Suprapubic skin (tissue), 4 donors: ENCODE measurements around the gene MDP1. TPM values are rescaled to one million over a fixed set of nuclear protein-coding genes. Genes with fewer than 3 reads are reported as not detected.

Experiments used
- DNase-seq, 2 donors: peaks; one replicate each; pipeline ENCODE4 v3.0.0-alpha.2; 2019; ENCODE audit warnings: low spot score in 2 of 2
- H3K27ac ChIP-seq: fragments of 200-600 bp; sonication (generic); one replicate; pipeline ENCODE4 v1.5.1; 2019
- H3K27me3 ChIP-seq: fragments of 200-600 bp; sonication (generic); one replicate; pipeline ENCODE4 v1.5.1; 2019
- H3K36me3 ChIP-seq: fragments of 200-600 bp; sonication (generic); one replicate; pipeline ENCODE4 v1.5.1; 2019
- H3K4me1 ChIP-seq: fragments of 200-600 bp; sonication (generic); one replicate; pipeline ENCODE4 v1.5.1; 2019
- H3K4me3 ChIP-seq: fragments of 200-600 bp; sonication (generic); one replicate; pipeline ENCODE4 v1.5.1; 2019; ENCODE audit warnings: mild to moderate bottlenecking
- H3K9me3 ChIP-seq: fragments of 200-600 bp; sonication (generic); one replicate; pipeline ENCODE4 v1.5.1; 2019
- EP300 ChIP-seq: sonication (generic); formaldehyde crosslinking; IDR thresholded peaks from one replicate; pipeline ENCODE4 v1.6.1; 2017; ENCODE audit warnings: antibody characterized with exemption
- POLR2A ChIP-seq, 2 donors: fragments of 450-650 bp; IDR thresholded peaks; one replicate each; pipeline ENCODE4 v1.6.1; 2017; ENCODE audit warnings: antibody characterized with exemption in 2 of 2, mild to moderate bottlenecking in 2 of 2, moderate library complexity in 2 of 2
- POLR2AphosphoS5 ChIP-seq, 3 donors: sonication (generic); formaldehyde crosslinking; IDR thresholded peaks; one replicate each; pipeline ENCODE4 v1.6.1; 2017; ENCODE audit warnings: antibody characterized with exemption in 3 of 3
- WGBS: methylation state at CpG from one replicate; pipeline ENCODE4 v1.1.5; 2018; 5-methylcytosine and 5-hydroxymethylcytosine counted together
- total RNA-seq, 4 donors: library from RNA; depleted of rRNA; stranded (reverse); fragments of >200 nt; gene quantifications; one replicate each; pipeline ENCODE4 v1.1.0, GENCODE V29; 2016
- TF ChIP-seq, protein P1 (sequence below), 2 donors: fragments of 200-600 bp in 1 of 2; fragments of 450-650 bp in 1 of 2; sonication (generic) in 1 of 2; IDR thresholded peaks; one replicate each; pipeline ENCODE4 v1.5.1; 2016 to 2019; ENCODE audit warnings: antibody characterized with exemption in 2 of 2, mild to moderate bottlenecking in 1 of 2, moderate library complexity in 1 of 2

The MDP1 gene
- total RNA-seq, 4 donors from 2014 or later = 10.9 to 18.2 (median 11.5) TPM

DNA sequence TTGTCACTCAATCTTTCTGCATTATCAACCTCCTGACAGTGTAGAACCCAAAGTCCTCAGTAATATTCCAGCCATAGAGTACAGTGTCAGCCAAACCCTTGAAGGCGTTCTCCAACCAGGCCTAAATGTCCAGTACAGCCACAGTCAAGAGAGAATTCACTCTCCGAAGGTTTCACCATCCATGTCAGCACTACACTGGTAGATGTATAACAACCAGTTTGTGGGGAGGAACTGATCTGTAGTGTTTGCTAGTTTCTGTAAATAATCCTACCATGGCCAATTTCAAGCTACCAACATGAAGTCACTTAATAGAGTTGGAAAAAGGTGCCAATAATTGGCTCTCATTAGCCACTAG lies 456 bp upstream of the MDP1 start:
- Histone ChIP-seq H3K9me3 (no peaks in the 10 kb centered on the region), H3K27ac (peak overlapping the region; percentile 89), H3K4me1 (peaks cover 35% of the 10 kb centered on the region), H3K4me3 (peak overlapping the region; percentile 71), H3K36me3 (peaks cover 7% of the 10 kb centered on the region), H3K27me3 (no peaks in the 10 kb centered on the region)
- TF ChIP-seq, protein P1, sequence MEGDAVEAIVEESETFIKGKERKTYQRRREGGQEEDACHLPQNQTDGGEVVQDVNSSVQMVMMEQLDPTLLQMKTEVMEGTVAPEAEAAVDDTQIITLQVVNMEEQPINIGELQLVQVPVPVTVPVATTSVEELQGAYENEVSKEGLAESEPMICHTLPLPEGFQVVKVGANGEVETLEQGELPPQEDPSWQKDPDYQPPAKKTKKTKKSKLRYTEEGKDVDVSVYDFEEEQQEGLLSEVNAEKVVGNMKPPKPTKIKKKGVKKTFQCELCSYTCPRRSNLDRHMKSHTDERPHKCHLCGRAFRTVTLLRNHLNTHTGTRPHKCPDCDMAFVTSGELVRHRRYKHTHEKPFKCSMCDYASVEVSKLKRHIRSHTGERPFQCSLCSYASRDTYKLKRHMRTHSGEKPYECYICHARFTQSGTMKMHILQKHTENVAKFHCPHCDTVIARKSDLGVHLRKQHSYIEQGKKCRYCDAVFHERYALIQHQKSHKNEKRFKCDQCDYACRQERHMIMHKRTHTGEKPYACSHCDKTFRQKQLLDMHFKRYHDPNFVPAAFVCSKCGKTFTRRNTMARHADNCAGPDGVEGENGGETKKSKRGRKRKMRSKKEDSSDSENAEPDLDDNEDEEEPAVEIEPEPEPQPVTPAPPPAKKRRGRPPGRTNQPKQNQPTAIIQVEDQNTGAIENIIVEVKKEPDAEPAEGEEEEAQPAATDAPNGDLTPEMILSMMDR (IDR thresholded peaks at IDR 0.05) = no peak
- TF ChIP-seq POLR2AphosphoS5 (IDR thresholded peaks at IDR 0.05) (no peak), EP300 (no peak), POLR2A (IDR thresholded peaks at IDR 0.05) (no peak)
- WGBS = 86% methylated on average over 2 of the region's 2 CpGs
- DNase-seq = no peak

DNA sequence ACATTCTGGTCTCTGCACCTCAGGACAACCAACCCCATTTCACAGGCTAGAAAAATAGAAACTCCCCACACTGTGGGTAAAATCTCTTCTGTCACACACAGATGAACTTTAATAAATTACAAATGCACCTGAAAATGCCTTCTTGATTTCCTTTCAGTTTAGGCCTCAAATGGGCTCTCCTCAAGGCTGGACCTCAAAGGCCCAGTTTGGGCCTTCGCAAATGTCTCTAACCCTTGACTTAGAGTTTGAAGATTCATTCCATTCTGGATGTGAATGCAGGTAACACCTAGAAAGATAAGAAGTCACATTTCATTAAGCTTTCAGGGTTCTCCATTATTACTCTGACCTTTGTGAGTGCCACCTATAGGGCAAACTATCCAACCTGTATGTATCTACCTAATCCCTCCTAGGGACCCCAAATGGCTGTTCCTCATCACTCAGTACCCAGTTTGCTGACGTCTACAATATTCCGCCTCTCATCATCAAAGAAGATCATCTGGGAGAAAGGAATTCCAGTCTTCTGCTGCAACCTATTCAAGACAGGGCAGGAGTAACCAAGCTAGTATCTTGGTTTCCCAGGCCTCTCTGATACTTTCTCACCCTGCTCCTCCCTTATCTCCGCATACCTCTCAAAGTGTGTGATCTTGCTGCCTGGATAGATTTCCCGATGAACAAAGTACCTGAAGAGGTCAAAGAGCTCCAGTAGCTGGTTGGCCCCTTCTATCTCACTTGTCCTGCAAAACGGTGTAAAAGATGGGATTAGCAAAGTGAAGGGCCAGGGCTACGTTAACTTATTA lies 1.8 kb downstream of the MDP1 start:
- H3K27me3 ChIP-seq = no peaks in the 10 kb centered on the region
- TF ChIP-seq, protein P1 (IDR thresholded peaks at IDR 0.05) = no peak
- TF ChIP-seq POLR2A (IDR thresholded peaks at IDR 0.05) (no peak), EP300 (no peak), POLR2AphosphoS5 (IDR thresholded peaks at IDR 0.05) (no peak)
- peak overlapping the region; percentile 98 for H3K27ac ChIP-seq
- peaks cover 35% of the 10 kb centered on the region for H3K4me1 ChIP-seq
- peaks cover 29% of the 10 kb centered on the region for H3K36me3 ChIP-seq
- H3K4me3 ChIP-seq = peak overlapping the region; percentile 63
- H3K9me3 ChIP-seq = no peaks in the 10 kb centered on the region
- 89% methylated on average over 7 of the region's 7 CpGs for WGBS
- DNase-seq = no peak

DNA sequence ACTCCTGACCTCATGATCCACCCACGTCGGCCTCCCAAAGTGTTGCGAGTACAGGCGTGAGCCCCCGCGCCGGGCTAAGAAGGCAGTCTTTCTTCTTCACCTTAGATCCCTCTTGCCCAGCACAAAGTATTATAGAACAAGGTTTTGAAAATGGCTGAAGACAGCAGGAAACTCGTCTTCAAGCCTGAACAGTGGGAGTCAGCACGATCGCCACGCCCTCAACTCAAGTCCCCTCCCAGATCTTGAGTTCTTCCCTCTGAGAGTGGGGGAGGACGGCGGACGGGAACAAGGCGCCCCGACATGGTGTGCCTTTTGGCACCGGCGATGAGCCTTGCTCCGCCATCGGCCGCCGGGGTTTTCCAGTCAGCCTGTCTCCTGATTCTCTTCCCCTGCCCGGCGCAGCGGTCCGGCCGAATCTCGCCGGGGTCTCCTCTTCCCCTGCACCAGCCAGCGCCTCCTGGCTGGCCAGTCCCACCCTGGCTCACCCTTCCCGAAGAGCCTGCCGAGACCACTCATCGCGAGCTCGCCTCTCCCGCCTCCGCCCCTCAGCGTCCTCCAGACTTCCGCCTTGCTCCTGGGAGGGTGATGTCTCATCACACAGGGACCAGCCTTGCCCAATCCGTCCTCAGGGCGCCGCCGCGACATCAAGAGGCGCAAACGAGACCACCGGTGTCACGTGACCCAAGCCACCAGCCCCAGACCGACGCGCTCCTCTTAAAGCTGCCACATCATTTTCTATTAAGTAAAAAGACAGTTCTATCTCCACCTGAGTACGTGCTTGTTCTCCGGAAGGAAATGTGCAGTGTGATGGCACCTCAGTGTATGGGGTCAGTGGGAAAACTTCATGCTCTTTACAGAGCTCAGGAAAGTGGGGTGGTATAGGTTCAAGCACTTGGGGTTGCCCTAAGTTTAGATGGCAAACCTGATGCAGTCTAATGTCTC lies 2.7 kb downstream of the MDP1 start, which contains the start of gene CHMP4A:
CHMP4A (minus strand) TSS at position 565 of the 942 bp plus-strand sequence; CDS start at position 516, 49 bp downstream.
- TF ChIP-seq EP300 (no peak), POLR2AphosphoS5 (IDR thresholded peaks at IDR 0.05) (peak; percentile 84 to 98 (median 93)), POLR2A (IDR thresholded peaks at IDR 0.05) (peak; percentile 55 to 90)
- TF ChIP-seq, protein P1 (IDR thresholded peaks at IDR 0.05) = peak in 1 of 2 donors; percentile 22
- H3K27ac ChIP-seq = peak within 1 kb of the TSS; percentile 98
- H3K4me1 ChIP-seq = peaks cover 35% of the 10 kb centered on the region
- H3K9me3 ChIP-seq = no peaks in the 10 kb centered on the region
- 1% methylated on average over 28 of the region's 53 CpGs for WGBS
- H3K4me3 ChIP-seq = peak within 1 kb of the TSS; percentile 63
- H3K36me3 ChIP-seq = peaks cover 37% of the 10 kb centered on the region
- no peaks in the 10 kb centered on the region for H3K27me3 ChIP-seq
- peak; percentile 99 to 100 for DNase-seq

DNA sequence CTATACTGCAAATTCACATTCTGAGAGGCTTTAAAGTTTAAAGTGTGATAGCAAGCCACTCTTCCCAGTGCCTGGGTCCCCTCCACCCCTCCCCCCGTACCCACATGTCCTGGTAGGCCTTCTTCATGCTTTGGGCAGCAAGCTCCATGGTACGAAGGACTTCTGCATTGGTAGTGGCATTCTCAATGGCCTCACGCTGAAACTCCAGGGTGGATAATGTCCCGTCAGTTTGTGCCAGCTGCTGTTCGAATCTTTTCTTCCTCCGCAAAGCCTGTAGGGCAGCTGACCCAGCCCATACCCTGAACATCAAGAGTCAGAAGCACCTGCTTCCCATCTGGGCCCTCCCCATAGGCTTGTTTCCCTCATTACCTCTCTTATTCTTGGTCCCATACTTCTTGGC lies 4.6 kb downstream of the MDP1 start:
- TF ChIP-seq POLR2AphosphoS5 (IDR thresholded peaks at IDR 0.05) = no peak
- no peak for TF ChIP-seq EP300
- no peak for TF ChIP-seq POLR2A (IDR thresholded peaks at IDR 0.05)
- TF ChIP-seq, protein P1 (IDR thresholded peaks at IDR 0.05) = no peak
- no peaks in the 10 kb centered on the region for H3K27me3 ChIP-seq
- peaks cover 33% of the 10 kb centered on the region for H3K4me1 ChIP-seq
- peaks cover 51% of the 10 kb centered on the region for H3K36me3 ChIP-seq
- WGBS = 87% methylated on average over 6 of the region's 6 CpGs
- no peak overlapping the region for H3K27ac ChIP-seq
- no peak overlapping the region for H3K4me3 ChIP-seq
- DNase-seq = no peak
- no peaks in the 10 kb centered on the region for H3K9me3 ChIP-seq
